Measurements from ENCODE around the gene FAM83C.

FAM83C gene

GRCh38 chr20:35283441-35284266, 8.6 kb downstream of the FAM83C start:
- DNase-seq = no peak

DNA sequence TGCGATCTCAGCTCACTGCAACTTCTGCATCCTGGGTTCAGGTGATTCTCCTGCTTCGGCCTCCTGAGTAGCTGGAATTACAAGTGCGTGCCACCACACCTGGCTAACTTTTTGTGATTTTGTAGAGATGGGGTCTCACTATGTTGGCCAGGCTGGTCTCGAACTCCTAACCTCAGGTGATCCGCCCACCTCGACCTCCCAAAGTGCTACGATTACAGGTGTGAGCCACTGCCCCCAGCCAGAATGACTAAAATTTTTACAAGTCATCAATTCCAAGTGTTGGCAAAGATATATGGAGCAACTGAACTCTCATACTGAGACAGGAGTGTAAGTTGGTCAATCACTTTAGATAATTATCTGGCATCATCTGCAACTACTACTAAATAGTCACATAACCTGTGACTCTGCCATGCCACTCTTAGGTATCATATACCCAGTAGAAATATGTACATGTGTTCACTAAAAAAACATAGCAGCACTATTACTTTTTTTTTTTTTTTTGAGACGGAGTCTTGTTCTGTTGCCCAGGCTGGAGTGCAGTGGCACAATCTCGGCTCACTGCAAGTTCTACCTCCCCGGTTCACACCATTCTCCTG, 10.6 kb downstream of the FAM83C start:
- DNase-seq = no peak

DNA sequence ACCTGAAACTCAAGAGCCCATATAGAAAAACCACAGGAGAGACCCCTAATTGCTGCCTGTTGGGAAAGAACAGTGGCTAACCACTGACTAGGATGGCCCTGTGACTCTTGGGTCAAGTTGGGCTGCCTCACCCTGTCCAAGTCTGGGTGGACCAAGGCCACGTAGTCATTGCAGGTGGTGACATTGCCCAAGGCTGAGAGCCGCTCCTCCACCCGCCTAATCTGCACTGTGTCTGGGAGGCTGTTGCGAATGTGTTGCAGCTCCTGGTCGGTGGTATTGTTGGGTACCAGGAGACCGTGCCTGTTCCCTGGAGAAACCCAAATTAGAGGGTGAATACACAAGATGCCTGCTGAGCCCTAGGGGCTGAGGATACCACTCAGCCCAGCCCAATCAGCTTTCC, 11.7 kb downstream of the FAM83C start:
- no peak for DNase-seq

DNA sequence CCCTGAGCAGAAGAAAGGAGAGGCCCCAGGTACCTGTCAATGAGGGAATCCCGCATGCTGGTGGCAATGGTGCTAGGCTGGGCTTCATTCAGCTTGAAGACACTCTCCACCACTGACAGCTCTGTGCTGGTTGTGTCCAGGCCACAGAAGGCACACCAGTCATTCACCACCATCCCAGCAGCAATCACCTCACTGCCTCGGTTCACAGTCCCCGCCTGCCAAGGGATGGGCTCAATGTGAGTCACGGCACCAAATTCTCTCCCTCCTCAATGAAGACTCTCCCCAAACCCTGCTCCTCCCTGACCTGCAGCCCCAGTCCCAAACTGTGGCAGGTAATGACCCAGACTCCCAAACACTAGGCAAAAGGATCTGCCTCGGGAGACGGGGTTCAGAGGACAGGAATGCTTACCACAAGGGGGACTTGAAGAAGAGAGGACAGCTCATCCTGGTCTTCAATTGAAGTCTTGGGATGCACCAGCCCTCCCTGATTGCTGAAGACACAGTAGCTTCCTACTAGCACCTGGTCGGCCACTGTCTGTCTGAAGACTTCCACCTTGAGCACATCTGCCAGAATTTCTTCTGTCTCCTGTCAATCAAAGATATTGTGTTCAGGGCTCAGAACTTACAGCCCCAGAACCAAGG, 12.6 kb downstream of the FAM83C start:
- no peak for DNase-seq

GRCh38 chr20:35279040-35279439, 13.2 kb downstream of the FAM83C start:
- no peak for DNase-seq

- DNase-seq = peak; percentile 95
Measured at GRCh38 chr20:35277531-35278395, 14.5 kb downstream of the FAM83C start, which contains the start of gene MMP24OS. Gene MMP24OS, minus strand, starts transcription at chr20:35278122. Its CDS starts 193 bp downstream, at chr20:35277929.

DNA sequence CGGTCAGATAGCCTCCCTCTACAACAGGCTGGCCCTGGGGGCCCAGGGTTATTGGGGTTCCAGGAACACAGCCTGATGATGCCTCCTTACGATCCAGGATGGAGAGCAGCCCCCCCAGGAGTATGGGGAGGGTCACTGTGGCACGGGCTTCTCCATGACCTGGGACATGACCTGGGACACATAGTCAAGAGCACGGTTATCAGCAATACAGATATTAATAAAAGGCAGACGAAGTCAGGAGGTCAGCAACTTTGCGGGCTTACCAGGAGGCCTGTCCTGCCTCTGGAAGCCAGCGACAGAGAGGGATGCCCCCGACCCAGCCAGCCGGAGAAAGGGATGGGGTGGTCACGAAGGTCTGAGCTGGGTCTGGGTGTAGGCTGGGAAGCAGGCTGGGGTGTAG, 15.1 kb downstream of the FAM83C start:
- no peak for DNase-seq

GRCh38 chr20:35276408-35276807, 15.8 kb downstream of the FAM83C start:
- DNase-seq = no peak

GRCh38 chr20:35275741-35276251, 16.4 kb downstream of the FAM83C start:
- DNase-seq = no peak

DNA sequence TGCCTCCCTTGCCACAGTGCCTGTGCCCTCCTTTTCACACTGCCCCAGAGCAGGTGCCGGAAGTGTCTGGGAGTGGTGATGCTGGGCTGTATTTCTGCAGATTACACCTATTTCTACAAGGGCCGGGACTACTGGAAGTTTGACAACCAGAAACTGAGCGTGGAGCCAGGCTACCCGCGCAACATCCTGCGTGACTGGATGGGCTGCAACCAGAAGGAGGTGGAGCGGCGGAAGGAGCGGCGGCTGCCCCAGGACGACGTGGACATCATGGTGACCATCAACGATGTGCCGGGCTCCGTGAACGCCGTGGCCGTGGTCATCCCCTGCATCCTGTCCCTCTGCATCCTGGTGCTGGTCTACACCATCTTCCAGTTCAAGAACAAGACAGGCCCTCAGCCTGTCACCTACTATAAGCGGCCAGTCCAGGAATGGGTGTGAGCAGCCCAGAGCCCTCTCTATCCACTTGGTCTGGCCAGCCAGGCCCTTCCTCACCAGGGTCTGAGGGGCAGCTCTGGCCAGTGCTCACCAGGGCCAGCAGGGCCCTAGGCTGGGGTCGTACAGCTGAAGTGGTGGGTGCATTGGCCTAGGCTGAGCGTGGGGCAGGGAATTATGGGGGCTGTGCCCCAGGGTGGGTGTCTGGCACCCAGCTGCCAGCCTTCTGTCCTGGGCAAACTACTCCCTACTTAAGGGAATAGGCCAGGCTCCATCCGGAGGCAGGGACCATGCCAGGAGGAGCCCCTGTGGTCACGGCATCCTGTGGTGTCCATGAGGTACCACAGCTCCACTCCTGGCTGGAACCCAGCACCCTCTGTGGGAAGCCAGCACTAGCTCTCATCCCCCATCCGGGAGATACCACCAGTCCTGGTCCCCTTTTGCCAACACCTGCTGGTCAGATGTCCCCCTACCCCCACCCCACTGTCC, 17.8 kb downstream of the FAM83C start:
- no peak for DNase-seq

- no peak for DNase-seq
Measured at GRCh38 chr20:35273449-35274171, 18.6 kb downstream of the FAM83C start.

GRCh38 chr20:35271904-35272303, 20.3 kb downstream of the FAM83C start:
- DNase-seq = no peak

GRCh38 chr20:35271073-35271882, 20.9 kb downstream of the FAM83C start:
- no peak for DNase-seq

DNA sequence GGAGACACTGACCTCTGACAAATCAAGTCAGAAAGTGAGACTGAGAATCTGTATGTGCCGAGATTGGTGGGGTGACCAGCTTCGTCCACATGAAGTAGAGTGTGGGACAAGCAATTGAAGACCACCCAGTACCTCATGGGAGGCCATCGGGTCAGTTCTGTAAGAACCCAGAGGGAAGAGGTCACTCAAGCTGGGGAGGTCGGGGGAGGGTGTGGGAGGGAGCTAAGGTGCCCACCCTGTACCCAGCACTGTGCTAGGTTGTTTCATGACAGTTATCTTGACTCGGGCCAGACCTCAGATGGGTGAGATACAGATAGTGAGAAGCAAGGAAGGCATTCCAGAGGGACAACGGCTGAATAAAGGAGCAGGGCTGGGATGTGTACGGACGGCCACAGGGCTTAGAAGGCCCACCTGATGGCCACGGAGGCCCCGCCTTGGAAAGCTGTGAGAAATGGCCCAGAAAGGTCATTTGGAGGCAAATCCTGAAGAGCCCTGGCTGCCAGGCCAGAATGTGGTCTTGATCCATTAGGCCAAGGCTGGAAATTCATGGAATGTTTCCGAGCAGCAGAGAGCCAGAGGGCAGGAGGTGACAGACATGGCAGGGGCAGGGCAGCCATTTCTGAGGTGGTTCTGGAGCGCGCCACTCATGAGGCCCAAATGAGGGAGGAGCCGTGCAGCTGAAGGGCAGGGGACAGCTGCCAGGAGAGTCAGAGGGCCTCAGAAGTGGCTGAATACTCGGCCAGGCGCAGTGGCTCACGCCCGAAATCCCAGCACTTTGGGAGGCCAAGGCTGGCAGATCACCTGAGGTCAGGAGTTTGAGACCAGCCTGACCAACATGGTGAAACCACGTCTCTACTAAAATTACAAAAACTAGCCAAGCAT, 22.0 kb downstream of the FAM83C start:
- no peak for DNase-seq

- peak; percentile 66 for DNase-seq
Measured at GRCh38 chr20:35269055-35269781, 23.0 kb downstream of the FAM83C start.

DNA sequence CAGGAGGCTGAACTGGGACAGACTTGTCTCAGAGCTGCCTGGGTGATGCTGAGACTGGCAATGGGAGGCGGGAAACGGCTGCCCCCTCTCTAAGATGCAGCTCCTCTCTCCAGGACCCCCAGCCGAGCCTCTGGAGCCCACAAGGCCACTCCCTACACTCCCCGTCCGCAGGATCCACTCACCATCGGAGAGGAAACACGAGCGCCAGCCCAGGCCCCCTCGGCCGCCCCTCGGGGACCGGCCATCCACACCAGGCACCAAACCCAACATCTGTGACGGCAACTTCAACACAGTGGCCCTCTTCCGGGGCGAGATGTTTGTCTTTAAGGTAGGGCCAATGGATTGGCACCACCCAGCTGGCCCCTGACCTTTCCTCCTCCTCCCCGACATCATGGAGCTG, 25.1 kb downstream of the FAM83C start:
- no peak for DNase-seq

- DNase-seq = no peak
Measured at GRCh38 chr20:35264755-35265154, 27.5 kb downstream of the FAM83C start.
